CD4-positive, alpha-beta T cell treated with Interleukin-4 for 1 hour (primary cell): ENCODE results near the gene IFITM5.

Experiments
- DNase-seq, 2 donors: peaks; one replicate each; pipeline ENCODE4 v3.0.0-alpha.2; 2020 to 2022

The IFITM5 gene

DNA sequence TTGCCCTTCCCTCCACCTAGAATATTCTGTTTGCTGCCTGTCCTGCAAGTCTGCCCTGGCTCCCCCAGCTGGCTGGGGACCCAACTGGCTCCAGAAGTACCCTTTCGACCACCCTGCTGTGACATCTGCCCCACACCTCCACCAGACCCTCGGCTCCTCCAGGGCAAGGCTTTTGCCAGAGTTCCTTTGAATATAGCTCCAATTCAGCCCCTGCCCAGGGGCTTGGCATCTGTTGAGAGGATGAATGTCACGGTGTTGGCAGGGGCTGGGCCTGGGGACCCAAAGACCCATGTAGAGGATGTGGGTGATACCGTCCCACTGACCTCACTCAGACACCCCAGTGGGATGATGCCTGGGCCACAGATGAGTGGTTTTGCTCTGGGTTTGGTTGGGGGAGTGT, 17.2 kb downstream of the IFITM5 start:
- peak in 1 of 2 donors; percentile 8 for DNase-seq

- peak in 1 of 2 donors; percentile 2 for DNase-seq
Measured at GRCh38 chr11:281486-282161, 17.7 kb downstream of the IFITM5 start.

GRCh38 chr11:280706-281485, 18.4 kb downstream of the IFITM5 start:
- DNase-seq, result peak; percentile 29 to 38

DNA sequence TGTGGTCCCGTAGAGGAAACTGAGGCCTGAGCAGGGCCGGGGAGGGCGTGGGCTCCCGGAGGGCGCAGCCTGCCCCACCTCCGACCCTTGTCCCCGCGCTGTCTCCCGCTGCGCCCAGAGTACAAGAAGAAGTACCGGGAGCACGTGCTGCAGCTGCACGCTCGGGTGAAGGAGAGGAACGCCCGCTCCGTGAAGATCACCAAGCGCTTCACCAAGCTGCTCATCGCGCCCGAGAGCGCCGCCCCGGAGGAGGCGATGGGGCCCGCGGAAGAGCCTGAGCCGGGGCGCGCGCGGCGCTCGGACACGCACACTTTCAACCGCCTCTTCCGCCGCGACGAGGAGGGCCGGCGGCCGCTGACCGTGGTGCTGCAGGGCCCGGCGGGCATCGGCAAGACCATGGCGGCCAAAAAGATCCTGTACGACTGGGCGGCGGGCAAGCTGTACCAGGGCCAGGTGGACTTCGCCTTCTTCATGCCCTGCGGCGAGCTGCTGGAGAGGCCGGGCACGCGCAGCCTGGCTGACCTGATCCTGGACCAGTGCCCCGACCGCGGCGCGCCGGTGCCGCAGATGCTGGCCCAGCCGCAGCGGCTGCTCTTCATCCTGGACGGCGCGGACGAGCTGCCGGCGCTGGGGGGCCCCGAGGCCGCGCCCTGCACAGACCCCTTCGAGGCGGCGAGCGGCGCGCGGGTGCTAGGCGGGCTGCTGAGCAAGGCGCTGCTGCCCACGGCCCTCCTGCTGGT, 19.2 kb downstream of the IFITM5 start:
- peak; percentile 46 to 56 for DNase-seq

DNA sequence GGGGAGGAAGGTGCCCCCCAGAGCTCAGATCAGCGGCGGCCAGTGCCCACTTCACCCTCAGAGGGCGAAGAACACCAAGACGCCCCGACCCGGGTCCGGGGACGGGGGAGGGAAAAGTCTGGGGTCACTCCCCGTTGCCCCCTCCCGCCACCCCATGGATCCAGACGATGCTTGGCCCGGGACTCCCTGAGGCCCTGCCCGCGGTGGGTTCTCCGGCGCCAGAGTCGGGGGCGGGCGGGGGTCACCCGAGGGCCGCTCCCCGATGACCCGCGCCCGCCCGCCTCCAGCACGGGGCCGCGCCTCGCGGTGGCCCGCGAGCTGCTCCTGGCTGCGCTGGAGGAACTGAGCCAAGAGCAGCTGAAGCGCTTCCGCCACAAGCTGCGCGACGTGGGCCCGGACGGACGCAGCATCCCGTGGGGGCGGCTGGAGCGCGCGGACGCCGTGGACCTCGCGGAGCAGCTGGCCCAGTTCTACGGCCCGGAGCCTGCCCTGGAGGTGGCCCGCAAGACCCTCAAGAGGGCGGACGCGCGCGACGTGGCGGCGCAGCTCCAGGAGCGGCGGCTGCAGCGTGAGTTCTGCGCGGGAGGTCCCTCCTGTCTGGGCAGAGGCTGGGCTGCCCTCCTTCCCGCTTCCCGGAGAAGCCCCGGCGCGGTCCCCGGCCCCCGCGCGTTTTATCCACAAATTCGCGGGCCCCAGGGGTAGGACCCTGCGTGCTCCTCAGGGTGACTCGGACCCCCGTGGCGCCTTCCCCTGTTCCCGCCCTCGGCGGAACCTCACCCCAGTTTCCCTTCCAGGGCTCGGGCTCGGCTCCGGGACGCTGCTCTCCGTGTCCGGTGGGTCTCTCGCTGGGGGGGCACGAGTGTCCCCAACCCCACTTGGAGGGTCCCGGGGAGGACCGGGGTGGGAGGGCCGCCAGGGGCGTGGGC, 20.0 kb downstream of the IFITM5 start:
- DNase-seq, result peak in 1 of 2 donors; percentile 15

GRCh38 chr11:278001-278951, 21.1 kb downstream of the IFITM5 start, which contains the start of gene NLRP6:
Gene NLRP6, plus strand, starts transcription at chr11:278407. Its CDS starts 163 bp downstream, at chr11:278570.
- peak in 1 of 2 donors; percentile 13 for DNase-seq

- no peak for DNase-seq
Measured at GRCh38 chr11:276219-276618, 23.1 kb downstream of the IFITM5 start.

- no peak for DNase-seq
Measured at GRCh38 chr11:272931-273198, 26.5 kb downstream of the IFITM5 start.

DNA sequence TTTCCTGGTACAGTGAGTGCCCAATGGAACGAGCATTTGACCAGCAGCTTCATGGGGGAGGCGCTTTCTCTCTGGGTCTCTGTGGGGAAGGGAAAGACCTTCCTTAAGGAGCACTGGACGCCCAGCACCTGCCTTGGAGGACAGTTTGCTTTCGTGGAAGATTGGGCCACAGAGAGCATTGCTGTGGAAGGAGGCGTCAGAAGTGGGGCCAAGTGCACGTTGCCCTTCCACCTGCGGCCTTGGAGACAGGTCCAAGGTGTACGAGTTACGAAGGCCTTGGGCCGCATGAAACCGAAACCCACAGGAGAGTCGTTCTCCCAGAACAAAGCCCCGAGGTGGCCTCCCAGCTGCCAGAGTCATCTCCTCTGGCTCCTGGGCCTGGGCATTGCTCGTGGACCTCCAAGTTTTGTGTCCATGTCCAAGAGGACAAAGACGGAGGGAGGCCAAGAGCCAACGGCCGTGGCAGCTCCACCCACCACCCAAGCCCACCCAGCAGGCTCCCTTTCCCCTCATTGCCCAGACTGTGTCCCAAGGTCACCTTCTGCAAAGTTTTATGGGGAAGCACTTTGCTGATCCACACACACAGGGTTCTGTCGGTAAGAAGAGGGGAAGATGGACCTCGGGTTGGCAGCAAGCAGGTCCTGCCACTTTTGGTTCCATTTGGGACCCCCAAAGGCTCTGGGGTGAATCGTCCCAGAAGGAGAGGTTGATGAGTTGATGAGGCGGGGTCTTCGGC, 27.0 kb downstream of the IFITM5 start:
- DNase-seq, result peak in 1 of 2 donors; percentile 10

DNA sequence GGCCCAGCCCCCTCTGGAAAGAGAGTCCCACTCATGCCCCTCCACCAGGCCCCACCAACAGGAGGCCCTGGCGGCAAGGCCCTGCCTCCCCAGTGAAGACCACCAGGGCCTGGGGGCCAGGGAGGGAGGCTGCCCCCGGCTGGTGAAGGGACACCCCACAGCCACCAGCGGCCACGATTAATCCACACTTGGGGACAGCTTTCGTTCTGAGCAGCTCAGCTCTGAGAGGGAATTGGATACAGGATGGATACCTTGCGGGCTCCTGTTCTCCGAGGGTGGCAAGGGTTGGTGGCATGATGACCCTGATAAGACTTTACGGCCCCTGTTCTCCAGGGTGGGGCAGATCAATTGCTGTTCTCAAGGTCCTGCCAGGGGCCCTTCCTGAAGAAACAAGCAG, 28.0 kb downstream of the IFITM5 start:
- DNase-seq, result peak in 1 of 2 donors; percentile 10

DNA sequence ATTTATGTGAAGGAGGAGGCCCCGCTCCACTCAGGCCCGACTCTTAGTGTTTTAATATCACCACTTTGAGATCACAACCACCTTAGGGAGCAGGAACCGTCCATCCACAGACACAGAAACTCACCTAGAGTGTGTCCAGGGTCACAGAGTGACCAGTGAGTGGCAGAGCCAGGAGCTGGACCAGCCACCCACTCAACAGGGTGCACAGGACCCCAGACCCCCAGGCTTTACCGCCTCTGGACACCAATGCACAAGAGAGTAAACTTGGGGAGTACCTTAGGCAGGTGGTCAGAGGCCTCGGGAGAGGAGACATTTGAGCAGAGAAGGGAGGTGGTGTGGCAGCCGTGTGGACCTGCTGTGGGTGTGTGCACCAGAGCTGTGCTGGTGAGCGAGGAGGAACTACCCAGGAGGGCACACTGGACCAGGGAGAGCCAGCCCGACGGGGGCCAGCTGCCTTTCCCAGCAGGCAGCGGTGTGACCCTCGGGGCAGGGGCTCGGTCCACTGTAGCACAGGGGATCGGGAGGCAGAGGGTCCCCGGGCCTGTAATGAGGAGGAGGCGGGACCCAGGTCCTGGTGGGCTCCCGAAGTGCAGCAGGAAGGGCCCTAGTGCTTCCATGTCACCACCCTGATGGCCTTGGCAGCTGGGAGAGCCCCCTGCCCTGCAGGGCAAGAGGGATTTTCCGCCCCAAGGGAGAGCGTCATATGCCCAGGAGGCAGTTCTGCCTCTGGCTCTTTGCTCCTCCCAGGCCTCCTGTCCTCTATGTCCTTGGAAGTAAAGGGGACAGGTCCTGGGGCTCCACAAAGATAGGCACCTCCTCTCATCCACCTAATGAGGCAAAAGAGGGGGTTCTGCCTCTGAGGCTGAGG, 28.6 kb downstream of the IFITM5 start:
- DNase-seq, result peak in 1 of 2 donors; percentile 8

DNA sequence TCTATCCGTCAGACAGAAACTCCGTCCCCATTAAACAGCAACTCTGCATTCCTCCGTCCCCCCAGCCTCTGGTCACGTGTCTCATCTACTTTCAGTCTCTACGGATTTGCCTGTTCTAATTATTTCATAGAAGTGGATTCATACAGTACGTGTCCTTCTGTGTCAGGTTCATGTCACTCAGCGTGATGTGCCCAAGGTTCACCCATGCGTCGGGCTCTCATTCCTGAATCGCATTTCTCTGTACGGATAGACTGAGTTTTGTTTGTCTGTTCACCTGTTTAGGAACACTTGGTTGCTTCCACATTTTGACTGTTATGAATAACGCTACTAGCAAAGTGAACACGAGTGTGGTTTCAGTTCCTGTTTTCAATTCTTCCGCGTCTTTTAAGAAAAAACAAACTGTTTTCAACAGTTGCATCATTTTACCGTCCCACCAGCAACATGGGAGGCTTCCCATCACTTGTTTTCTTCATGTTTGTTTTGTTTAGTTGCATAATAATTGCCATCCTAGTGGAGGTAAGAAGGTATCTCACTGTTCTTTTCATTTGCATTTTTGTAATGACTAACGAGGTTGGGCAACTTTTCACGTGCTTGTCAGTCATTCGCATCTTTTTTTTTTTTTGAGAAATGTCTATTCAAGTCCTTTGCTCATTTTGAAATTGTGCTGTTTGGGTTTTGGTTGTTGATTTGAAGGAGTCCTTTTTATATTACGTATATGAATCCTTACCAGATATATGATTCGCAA, 30.0 kb downstream of the IFITM5 start:
- DNase-seq, result peak; percentile 73 to 81

DNA sequence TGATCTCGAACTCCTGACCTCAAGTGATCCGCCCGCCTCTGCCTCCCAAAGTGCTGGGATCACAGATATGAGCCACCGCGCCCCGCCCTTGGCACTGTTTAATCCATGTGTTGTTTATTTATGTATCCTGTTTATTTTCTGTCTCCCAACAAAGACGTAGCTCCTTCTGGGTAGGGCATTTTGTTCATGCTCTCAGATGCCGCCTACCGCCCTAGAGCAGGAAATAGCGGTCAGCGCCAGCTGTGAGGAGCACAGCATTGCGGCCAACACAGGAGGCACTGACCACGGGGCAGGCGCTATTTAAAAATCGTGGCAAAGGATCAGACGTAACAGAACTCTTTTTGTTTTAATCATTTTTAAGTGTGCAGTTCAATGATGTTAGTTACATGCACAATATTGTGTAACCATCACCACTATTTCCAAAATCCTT, 30.6 kb downstream of the IFITM5 start:
- peak; percentile 59 to 74 for DNase-seq

- peak; percentile 60 to 69 for DNase-seq
Measured at GRCh38 chr11:267491-267994, 31.8 kb downstream of the IFITM5 start.

GRCh38 chr11:266676-267439, 32.5 kb downstream of the IFITM5 start:
- DNase-seq, result peak in 1 of 2 donors; percentile 50

- DNase-seq, result no peak
Measured at GRCh38 chr11:261624-262023, 37.7 kb downstream of the IFITM5 start.

DNA sequence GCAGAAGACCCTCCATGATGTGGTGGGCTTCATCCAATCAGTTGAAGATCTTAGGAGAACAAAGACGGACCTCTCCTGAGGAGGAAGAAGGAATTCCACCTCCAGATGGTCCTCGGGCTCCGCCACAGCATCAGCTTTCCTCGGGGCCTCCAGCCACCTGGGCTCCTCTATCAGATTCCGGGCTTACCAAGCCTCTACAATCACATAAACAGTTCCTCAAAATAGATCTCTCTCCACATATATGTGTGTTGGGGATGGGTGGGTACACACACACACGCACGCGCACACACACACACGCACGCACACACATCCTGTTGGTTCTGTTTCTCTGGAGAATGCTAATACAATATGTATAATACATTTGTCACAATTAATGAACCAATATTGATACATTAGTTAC, 39.9 kb downstream of the IFITM5 start:
- DNase-seq, result no peak
